K562 (cell line): ENCODE results near the gene ARMH3. TPM values are rescaled to one million over a fixed set of nuclear protein-coding genes. Genes with fewer than 3 reads are reported as not detected.

Experiments used
- ATAC-seq: fragments of 200-7000 bp; cut with Tn5 transposase; 3 replicates; pipeline ENCODE4 v1.9.1; 2020; ENCODE audit warnings: moderate library complexity
- BruUV-seq: library from RNA; stranded (reverse); fragments of 400-500 nt; replicated peaks from 2 replicates; lab custom pipeline; 2021; lab: Mats Ljungman, UMichigan
- CTCF ChIA-PET: fragments of 300-600 bp; formaldehyde crosslinking; extraction: SDS; loops from one replicate; lab custom pipeline; 2021; ENCODE audit warnings: low intra/inter-chr PET ratio; lab: Yijun Ruan, JAX
- POLR2A ChIA-PET: fragments of 300-600, 350-650 bp; sonication (Branson Sonifier 250); formaldehyde crosslinking; extraction: SDS; loops from one replicate; lab custom pipeline; 2021; ENCODE audit warnings: antibody characterized with exemption, inconsistent platforms; lab: Yijun Ruan, JAX
- DNase-seq, 4 experiments: peaks; one replicate each; pipeline versions ENCODE4 v3.0.0 to v3.0.0-alpha.2; 2011 to 2018; ENCODE audit warnings: low spot score in 3 of 4, mixed read lengths in 3 of 4; ENCODE audit errors: extremely low read depth in 1 of 4
- FAIRE-seq: peaks from 2 replicates; lab custom pipeline; 2011; peaks lifted over from hg19 to GRCh38; lab: Jason Lieb, UNC
- H2AFZ ChIP-seq: 2 replicates; pipeline ENCODE4 v1.6.0; 2011; ENCODE audit warnings: low read depth, low read length, control low read depth, inconsistent platforms
- H3K27ac ChIP-seq: fragments of 200-600 bp; 3 replicates; pipeline ENCODE4 v1.8.0; 2011; ENCODE audit warnings: low read depth, mild to moderate bottlenecking, control low read depth, inconsistent platforms, low read length, moderate library complexity, mixed read lengths; ENCODE audit errors: extremely low read depth
- H3K27me3 ChIP-seq, 2 experiments: fragments of 300-600 bp in 1 of 2; 2 replicates in 1 of 2; 3 replicates in 1 of 2; pipeline versions ENCODE4 v1.6.0 to v1.8.0; 2011; ENCODE audit warnings: inconsistent platforms in 2 of 2, low read length in 2 of 2, mild to moderate bottlenecking in 1 of 2, mixed read lengths in 1 of 2, moderate library complexity in 1 of 2; ENCODE audit not compliant: control insufficient read depth in 2 of 2, insufficient read depth in 2 of 2
- H3K36me3 ChIP-seq: fragments of 300-600 bp; 3 replicates; pipeline ENCODE4 v1.8.0; 2011; ENCODE audit warnings: mild to moderate bottlenecking, low read length, inconsistent platforms; ENCODE audit not compliant: control insufficient read depth, insufficient read depth
- H3K4me1 ChIP-seq, 2 experiments: fragments of 200-600 bp in 1 of 2; replicated peaks in 1 of 2; 2 replicates in 1 of 2; 3 replicates in 1 of 2; pipeline versions ENCODE4 v1.5.1 to v1.8.0; 2011; ENCODE audit warnings: inconsistent platforms in 2 of 2, low read length in 2 of 2, mild to moderate bottlenecking in 1 of 2, mixed read lengths in 1 of 2, moderate library complexity in 1 of 2; ENCODE audit not compliant: control insufficient read depth in 2 of 2, insufficient read depth in 2 of 2
- H3K4me2 ChIP-seq: 2 replicates; pipeline ENCODE4 v1.6.1; 2011; ENCODE audit warnings: low read length, control low read depth, inconsistent platforms, mixed read lengths; ENCODE audit not compliant: insufficient read depth
- H3K4me3 ChIP-seq: fragments of 200-600 bp; sonication (generic), shearing (Covaris generic); 2 replicates; pipeline ENCODE4 v1.5.1; 2016; ENCODE audit warnings: control low read depth, inconsistent platforms
- H3K79me2 ChIP-seq: fragments of 200-600 bp; 3 replicates; pipeline ENCODE4 v1.8.0; 2011; ENCODE audit warnings: low read length, inconsistent platforms; ENCODE audit not compliant: control insufficient read depth, insufficient read depth
- H3K9ac ChIP-seq, 2 experiments: 2 replicates each; pipeline versions ENCODE4 v1.6.0 to v1.6.1; 2011; ENCODE audit warnings: low read depth in 2 of 2, low read length in 2 of 2, control low read depth in 1 of 2, inconsistent platforms in 1 of 2, mild to moderate bottlenecking in 1 of 2, mixed read lengths in 1 of 2; ENCODE audit not compliant: insufficient read depth in 1 of 2
- H3K9me1 ChIP-seq: one replicate; pipeline ENCODE4 v1.6.0; 2011; ENCODE audit warnings: inconsistent platforms, mild to moderate bottlenecking, low read length, moderate library complexity; ENCODE audit not compliant: control insufficient read depth, insufficient read depth
- H3K9me3 ChIP-seq: replicated peaks from 2 replicates; pipeline ENCODE4 v1.5.1; 2011; ENCODE audit warnings: low read depth, low read length, inconsistent platforms; ENCODE audit not compliant: control insufficient read depth, insufficient read depth
- H4K20me1 ChIP-seq: replicated peaks from 2 replicates; pipeline ENCODE4 v1.6.1; 2011; ENCODE audit warnings: low read length, inconsistent platforms, mixed read lengths; ENCODE audit not compliant: control insufficient read depth, insufficient read depth
- ATF3 ChIP-seq, 2 experiments: fragments of 450-650 bp in 1 of 2; sonication (generic) in 1 of 2; formaldehyde crosslinking in 1 of 2; IDR thresholded peaks in 1 of 2; conservative IDR thresholded peaks in 1 of 2; 2 replicates each; pipeline versions ENCODE4 v1.6.1 to v1.8.1; 2016 to 2023; ENCODE audit warnings: mild to moderate bottlenecking in 2 of 2, moderate library complexity in 2 of 2, inconsistent platforms in 1 of 2, missing genetic modification reagents in 1 of 2
- BACH1 ChIP-seq: fragments of 200-800 bp; sonication (Bioruptor generic); IDR thresholded peaks from 2 replicates; pipeline ENCODE4 v1.6.1; 2016; ENCODE audit warnings: missing genetic modification characterization, missing compliant biosample characterization
- IRF9 ChIP-seq: fragments of 450-650 bp; IDR thresholded peaks from 2 replicates; pipeline ENCODE4 v1.6.1; 2016; ENCODE audit warnings: missing biosample characterization, missing genetic modification characterization
- NR4A1 ChIP-seq, 2 experiments: fragments of 250-450 bp in 1 of 2; fragments of 450-650 bp in 1 of 2; sonication (Bioruptor Pico) in 1 of 2; IDR thresholded peaks; 2 replicates each; pipeline versions ENCODE4 v1.4.0 to v1.6.1; 2016 to 2020; ENCODE audit warnings: mild to moderate bottlenecking in 2 of 2, missing compliant biosample characterization in 1 of 2, missing genetic modification characterization in 1 of 2, moderate library complexity in 1 of 2
- SNAPC5 ChIP-seq: fragments of 250-450 bp; sonication (Bioruptor Pico); IDR thresholded peaks from 2 replicates; pipeline ENCODE4 v1.8.0; 2021; ENCODE audit warnings: moderate library complexity, mild to moderate bottlenecking, inconsistent platforms
- THAP12 ChIP-seq: fragments of 250-450 bp; sonication (Bioruptor Pico); IDR thresholded peaks from 2 replicates; pipeline ENCODE4 v1.9.0; 2021; ENCODE audit warnings: mild to moderate bottlenecking, inconsistent platforms
- TOE1 ChIP-seq, 2 experiments: fragments of 450-650 bp in 1 of 2; sonication (generic) in 1 of 2; formaldehyde crosslinking in 1 of 2; IDR thresholded peaks; 2 replicates each; pipeline versions ENCODE4 v1.7.1 to v1.8.0; 2016 to 2022; ENCODE audit warnings: borderline replicate concordance in 2 of 2, mild to moderate bottlenecking in 2 of 2, antibody characterized with exemption in 1 of 2, inconsistent platforms in 1 of 2, low read depth in 1 of 2, missing genetic modification reagents in 1 of 2, moderate library complexity in 1 of 2
- TRIM28 ChIP-seq: fragments of 450-650 bp; IDR thresholded peaks from 2 replicates; pipeline ENCODE4 v1.6.1; 2017
- ZBTB12 ChIP-seq: fragments of 250-450 bp; sonication (Bioruptor Pico); IDR thresholded peaks from 2 replicates; pipeline ENCODE4 v1.4.0; 2020
- ZBTB5 ChIP-seq: fragments of 450-650 bp; IDR thresholded peaks from 2 replicates; pipeline ENCODE4 v1.6.1; 2017; ENCODE audit warnings: antibody characterized with exemption
- ZNF282 ChIP-seq: sonication (generic); formaldehyde crosslinking; IDR thresholded peaks from 2 replicates; pipeline ENCODE4 v1.8.1; 2023; ENCODE audit warnings: missing genetic modification reagents
- ZNF764 ChIP-seq: fragments of 250-450 bp; sonication (Bioruptor Pico); IDR thresholded peaks from 2 replicates; pipeline ENCODE4 v1.4.0; 2020; ENCODE audit warnings: low read depth, mild to moderate bottlenecking, moderate library complexity
- WGBS: fragments of 100-300 bp; shearing (Covaris generic); methylation state at CpG from one replicate; pipeline ENCODE4 v1.1.6; 2016; ENCODE audit warnings: low coverage, mixed read lengths; ENCODE audit not compliant: insufficient coverage; ENCODE audit errors: missing lambda C conversion rate; 5-methylcytosine and 5-hydroxymethylcytosine counted together
- in situ Hi-C: fragments of 300-500 bp; cut with MboI; formaldehyde crosslinking; loops from 4 replicates; pipeline ENCODE4 v1.15.0; 2018; ENCODE audit warnings: inconsistent platforms, mixed read lengths
- intact Hi-C: fragments of 100-400 bp; cut with micrococcal nuclease; formaldehyde crosslinking; loops from 2 replicates; pipeline ENCODE4 v1.14.2; 2022
- polyA plus RNA-seq, 8 experiments: library from polyadenylated mRNA; depleted of rRNA in 4 of 8; stranded (reverse) in 5 of 8; unstranded in 3 of 8; fragments of >200 nt; fragmentation: Nextera tagmentation in 2 of 8; fragmentation: Illumina TruSeq in 1 of 8; extraction: Ambion mirVana in 2 of 8; extraction: Trizol in 1 of 8; gene quantifications; 2 replicates each; pipeline versions ENCODE4 v1.2.1 to v1.2.3, GENCODE V29; 2011 to 2014; ENCODE audit warnings: inconsistent platforms in 1 of 8, missing spikeins in 1 of 8
- total RNA-seq, 7 experiments: library from RNA; depleted of rRNA in 6 of 7; stranded (reverse); fragments of >200 nt in 6 of 7; fragmentation: Illumina TruSeq in 2 of 7; extraction: Trizol in 2 of 7; gene quantifications; 2 replicates each; pipeline versions ENCODE4 v1.2.1 to v1.2.3, GENCODE V29; 2011 to 2021; ENCODE audit warnings: low replicate concordance in 1 of 7

Gene ARMH3
- total and polyA plus RNA-seq, 9 of the 15 experiments (the other 6 are each of a cell fraction or from before 2014, with no cell fraction given), result 0.29 to 0.73 TPM; not detected in 7

- no peaks in the 10 kb centered on the region for H3K9me3 ChIP-seq
- no peak overlapping the region for H3K9ac ChIP-seq
- ATAC-seq (no peak), FAIRE-seq (no peak), DNase-seq (no peak)
- BruUV-seq, result no TSS peak
- H4K20me1 ChIP-seq, result no peaks in the 10 kb centered on the region
- H2AFZ ChIP-seq, result no peak overlapping the region
- in situ Hi-C loops (loop anchor here (25.0 kb wide), 1 partner anchor 871 kb away; no protein-coding TSS in a partner anchor), intact Hi-C loops (no loop called here)
- no peaks in the 10 kb centered on the region for H3K9me1 ChIP-seq
- 0% methylated on average over 1 of the region's 3 CpGs for WGBS
- H3K27me3 ChIP-seq, result no peaks in the 10 kb centered on the region
- H3K4me2 ChIP-seq, result no peak overlapping the region
- ChIA-PET POLR2A (interaction anchor here (0.6 to 1.3 kb wide), 6 partner anchors 14 to 255 kb away, joined by 3 to 4 read pairs (median 3); no protein-coding TSS in a partner anchor), CTCF (interaction anchor here (1.1 kb wide), 1 partner anchor 243 kb away, joined by 4 read pairs; no protein-coding TSS in a partner anchor)
- H3K27ac ChIP-seq, result no peak overlapping the region
- H3K4me1 ChIP-seq, result no peaks in the 10 kb centered on the region; a peak in 1 of 5 replicates
- no peaks in the 10 kb centered on the region for H3K36me3 ChIP-seq
- H3K79me2 ChIP-seq, result no peaks in the 10 kb centered on the region
- no peak overlapping the region for H3K4me3 ChIP-seq
- TF ChIP-seq ZNF282 (CRISPR knock-in tag) (no peak), TRIM28 (no peak), ATF3 (IDR thresholded peaks at IDR 0.05) (no peak), ATF3 (CRISPR knock-in tag; conservative IDR thresholded peaks at IDR 0.05) (no peak), TOE1 (IDR thresholded peaks at IDR 0.05; ENCODE audit: borderline replicate concordance) (no peak), TOE1 (CRISPR knock-in tag; IDR thresholded peaks at IDR 0.05; ENCODE audit: borderline replicate concordance, low read depth) (no peak), ZBTB5 (no peak), BACH1 (no peak), SNAPC5 (no peak), NR4A1 (CRISPR knock-in tag; IDR thresholded peaks at IDR 0.05) (no peak), NR4A1 (tag; IDR thresholded peaks at IDR 0.05) (no peak), IRF9 (tag) (no peak), ZNF764 (CRISPR knock-in tag) (no peak), ZBTB12 (CRISPR knock-in tag) (no peak), THAP12 (no peak)
Measured at GRCh38 chr10:102083541-102083940, 27.6 kb upstream of the ARMH3 start.
